Epidermal melanocyte (primary cell): ENCODE data around the gene SPATA13.

ENCODE experiments used
- DNase-seq: peaks from one replicate; pipeline ENCODE4 v3.0.0; 2011; ENCODE audit warnings: low spot score; ENCODE audit not compliant: insufficient read length

The SPATA13 gene

GRCh38 chr13:24221007-24221406 lies 60.5 kb downstream of the SPATA13 start:
- no peak for DNase-seq

- DNase-seq: no peak
These were observed 62.2 kb downstream of the SPATA13 start for GRCh38 chr13:24222756-24223155.

- no peak for DNase-seq
These were observed 63.1 kb downstream of the SPATA13 start for GRCh38 chr13:24223341-24224231.

- DNase-seq: no peak
These were observed 63.7 kb downstream of the SPATA13 start for GRCh38 chr13:24224232-24224680.

GRCh38 chr13:24225062-24225461 lies 64.5 kb downstream of the SPATA13 start:
- DNase-seq: no peak

GRCh38 chr13:24225930-24226329 lies 65.4 kb downstream of the SPATA13 start:
- no peak for DNase-seq

GRCh38 chr13:24226762-24227161 lies 66.2 kb downstream of the SPATA13 start:
- no peak for DNase-seq

GRCh38 chr13:24228852-24229458 lies 68.4 kb downstream of the SPATA13 start:
- no peak for DNase-seq

GRCh38 chr13:24230428-24231072 lies 70.0 kb downstream of the SPATA13 start:
- no peak for DNase-seq

GRCh38 chr13:24231377-24231776 lies 70.9 kb downstream of the SPATA13 start:
- DNase-seq: no peak

GRCh38 chr13:24232037-24232436 lies 71.5 kb downstream of the SPATA13 start:
- no peak for DNase-seq

GRCh38 chr13:24232474-24232873 lies 72.0 kb downstream of the SPATA13 start:
- no peak for DNase-seq

GRCh38 chr13:24233351-24233901 lies 72.9 kb downstream of the SPATA13 start:
- DNase-seq: no peak

- DNase-seq: no peak
These were observed 73.8 kb downstream of the SPATA13 start for GRCh38 chr13:24234200-24234915.

GRCh38 chr13:24237356-24237755 lies 76.8 kb downstream of the SPATA13 start:
- DNase-seq: no peak

GRCh38 chr13:24241336-24241735 lies 80.8 kb downstream of the SPATA13 start:
- no peak for DNase-seq

GRCh38 chr13:24242100-24242499 lies 81.6 kb downstream of the SPATA13 start:
- no peak for DNase-seq

GRCh38 chr13:24243302-24243701 lies 82.8 kb downstream of the SPATA13 start:
- DNase-seq: no peak

GRCh38 chr13:24244802-24245201 lies 84.3 kb downstream of the SPATA13 start:
- no peak for DNase-seq

GRCh38 chr13:24247016-24247415 lies 86.5 kb downstream of the SPATA13 start:
- DNase-seq: no peak

GRCh38 chr13:24249624-24250023 lies 89.1 kb downstream of the SPATA13 start:
- no peak for DNase-seq
